ENCODE measurements around the gene TRIML1. TPM values are rescaled to one million over a fixed set of nuclear protein-coding genes. Genes with fewer than 3 reads are reported as not detected.

The TRIML1 gene
- total and polyA plus RNA-seq, 2 of the 8 experiments (the other 6 are each of a cell fraction or from before 2014, with no cell fraction given) = not detected

GRCh38 chr4:188110741-188111471, 28.3 kb upstream of the TRIML1 start:
- Histone ChIP-seq H3K23me2 (ENCODE audit: low read depth, low read length) (peaks cover 5% of the 10 kb centered on the region; the same call in 1 of the 2 replicates), H2BK20ac (ENCODE audit: low read length) (peak overlapping the region; percentile 13; the same call in 1 of the 2 replicates), H3K27ac (ENCODE audit: low read depth, low read length) (no peak overlapping the region), H2BK12ac (ENCODE audit: low read depth, low read length) (peak overlapping the region; percentile 75), H3K9ac (replicated peaks in 1 of 4; ENCODE audit: extremely low read depth in 1 of 4, low read depth in 3 of 4, low read length in 3 of 4) (no peak overlapping the region), H2AK5ac (ENCODE audit: low read depth, low read length) (no peak overlapping the region), H3K56ac (replicated peaks; ENCODE audit: insufficient read length, low read depth, low read length) (no peak overlapping the region), H2AFZ (ENCODE audit: low read length) (no peak overlapping the region), H3K9me3 (ENCODE audit: insufficient read depth in 2 of 2, low read depth in 1 of 2, low read length in 1 of 2) (no peaks in the 10 kb centered on the region), H2BK120ac (replicated peaks; ENCODE audit: low read depth, low read length) (peak overlapping the region; percentile 29), H3K36me3 (ENCODE audit: control insufficient read depth in 2 of 4, insufficient read depth in 4 of 4, low read length in 3 of 4) (no peaks in the 10 kb centered on the region; a peak in 1 of 8 replicates), H3K27me3 (replicated peaks in 1 of 4; ENCODE audit: control insufficient read depth in 3 of 4, extremely low read depth in 1 of 4, insufficient read depth in 3 of 4, low read length in 3 of 4) (no peaks in the 10 kb centered on the region), H3K79me1 (ENCODE audit: low read depth, low read length) (no peaks in the 10 kb centered on the region), H4K20me1 (replicated peaks in 1 of 2; ENCODE audit: control insufficient read depth in 1 of 2, insufficient read depth in 2 of 2, low read length in 2 of 2) (no peaks in the 10 kb centered on the region), H3K4ac (replicated peaks; ENCODE audit: insufficient read length, low read depth, low read length) (peak overlapping the region; percentile 75), H3K4me3 (ENCODE audit: extremely low read depth in 1 of 4, insufficient read depth in 2 of 4, low read depth in 3 of 4, low read length in 4 of 4) (no peak overlapping the region), H4K8ac (ENCODE audit: extremely low read depth, insufficient read depth, low read length) (no peak overlapping the region), H3K79me2 (ENCODE audit: control insufficient read depth in 1 of 2, insufficient read depth in 2 of 2, low read length in 2 of 2) (peaks cover 0 to 5% of the 10 kb centered on the region in 2 experiments; a peak in 1 of 4 replicates), H3K23ac (ENCODE audit: insufficient read length) (no peak overlapping the region), H3K14ac (ENCODE audit: insufficient read length) (no peak overlapping the region), H3K4me2 (ENCODE audit: insufficient read depth in 1 of 2, low read depth in 2 of 2, low read length in 2 of 2) (no peak overlapping the region; a peak in 1 of 4 replicates), H3K4me1 (replicated peaks in 1 of 4; ENCODE audit: control insufficient read depth in 3 of 4, insufficient read depth in 4 of 4, low read length in 3 of 4) (peaks cover 0 to 16% (median 8%) of the 10 kb centered on the region in 4 experiments; a peak in 6 of 7 replicates), H2BK5ac (ENCODE audit: low read depth, low read length) (no peak overlapping the region; the same call in 1 of the 2 replicates), H3K18ac (ENCODE audit: extremely low read depth, low read length) (peak overlapping the region; percentile 48; the same call in 1 of the 2 replicates), H2BK15ac (ENCODE audit: low read length) (no peak overlapping the region), H4K5ac (ENCODE audit: insufficient read length, low read depth, low read length) (peak overlapping the region; percentile 55), H4K91ac (replicated peaks; ENCODE audit: insufficient read length, low read length) (no peak overlapping the region)
- WGBS, 2 experiments (ENCODE audit: extremely low coverage in 1 of 2, insufficient coverage in 1 of 2, insufficient read length in 1 of 2, insufficient replicate concordance in 2 of 2, low coverage in 1 of 2, low lambda C conversion rate in 2 of 2, missing lambda C conversion rate in 1 of 2) = 81% methylated on average over 7 of the region's 7 CpGs; no CpG with 5 or more reads in 1 of the 2 experiments
- CTCF ChIA-PET (ENCODE audit: partially characterized antibody) = interaction anchor here (1.6 kb wide), 1 partner anchor 20 kb away, joined by 4 read pairs; no protein-coding TSS in a partner anchor
- FAIRE-seq = no peak
- POLR2A ChIA-PET (ENCODE audit: partially characterized antibody) = interaction anchor here (0.7 to 5.3 kb wide), 3 partner anchors 8 to 95 kb away, joined by 3 to 23 read pairs (median 5); no protein-coding TSS in a partner anchor
- no peak for DNase-seq (ENCODE audit: low read depth in 1 of 2, low spot score in 2 of 2)
- no peak for TF ChIP-seq SIX5 (IDR thresholded peaks at IDR 0.05; ENCODE audit: low read depth, low read length)
- no peak for TF ChIP-seq GABPA (IDR thresholded peaks at IDR 0.05; ENCODE audit: borderline replicate concordance, insufficient read depth, low read length)
- no peak for TF ChIP-seq YY1 (IDR thresholded peaks at IDR 0.05; ENCODE audit: low read depth, low read length)
- no peak for TF ChIP-seq BCL11A (IDR thresholded peaks at IDR 0.05; ENCODE audit: low read depth in 2 of 2, low read length in 2 of 2)
- no peak for TF ChIP-seq TEAD4 (IDR thresholded peaks at IDR 0.05; ENCODE audit: low read depth, low read length)
- no peak for TF ChIP-seq CTBP2 (IDR thresholded peaks at IDR 0.05; ENCODE audit: borderline replicate concordance, insufficient read depth, insufficient read length, low read length)
- no peak for TF ChIP-seq JUND (IDR thresholded peaks at IDR 0.05; ENCODE audit: low read length)
- no peak for TF ChIP-seq SIN3A (conservative IDR thresholded peaks at IDR 0.05 in 1 of 2, IDR thresholded peaks at IDR 0.05 in 1 of 2; ENCODE audit: low read depth in 1 of 2, low read length in 2 of 2)
- TF ChIP-seq USF2 (IDR thresholded peaks at IDR 0.05; ENCODE audit: low read length) = no peak
- no peak for TF ChIP-seq SP1 (IDR thresholded peaks at IDR 0.05; ENCODE audit: low read depth, low read length)

Measured in H1 (cell line).